Stimulated activated CD4-positive, alpha-beta T cell treated with anti-CD3 and anti-CD28 coated beads, Interleukin-12 subunit alpha, Interleukin-12 subunit beta, amount 100 ng/mL, for 24 hours (primary cell): Measurements from ENCODE around the gene LPIN3.

Source experiments
- DNase-seq, 2 experiments: peaks; one replicate each; pipeline ENCODE4 v3.0.0-alpha.2; 2020; ENCODE audit warnings: low read depth in 2 of 2

LPIN3 gene

GRCh38 chr20:41349943-41350342 lies 9.3 kb downstream of the LPIN3 start:
- DNase-seq: no peak

GRCh38 chr20:41350408-41350962 lies 9.9 kb downstream of the LPIN3 start:
- no peak for DNase-seq

GRCh38 chr20:41352106-41352505 lies 11.5 kb downstream of the LPIN3 start:
- DNase-seq: no peak

- no peak for DNase-seq
Measured at GRCh38 chr20:41352666-41353065, 12.0 kb downstream of the LPIN3 start.

- no peak for DNase-seq
Measured at GRCh38 chr20:41353530-41353929, 12.9 kb downstream of the LPIN3 start.

- no peak for DNase-seq
Measured at GRCh38 chr20:41355192-41355591, 14.6 kb downstream of the LPIN3 start.

GRCh38 chr20:41355598-41356203 lies 15.1 kb downstream of the LPIN3 start:
- no peak for DNase-seq

GRCh38 chr20:41356951-41357350 lies 16.3 kb downstream of the LPIN3 start:
- no peak for DNase-seq

GRCh38 chr20:41357424-41358163 lies 17.0 kb downstream of the LPIN3 start:
- DNase-seq: no peak

GRCh38 chr20:41358230-41358629 lies 17.6 kb downstream of the LPIN3 start:
- no peak for DNase-seq

- DNase-seq: no peak
Measured at GRCh38 chr20:41358717-41359116, 18.1 kb downstream of the LPIN3 start.

- no peak for DNase-seq
Measured at GRCh38 chr20:41359541-41360011, 19.0 kb downstream of the LPIN3 start.

- no peak for DNase-seq
Measured at GRCh38 chr20:41360831-41361756, 20.5 kb downstream of the LPIN3 start.

- no peak for DNase-seq
Measured at GRCh38 chr20:41361757-41362747, 21.4 kb downstream of the LPIN3 start.

- DNase-seq: no peak
Measured at GRCh38 chr20:41362748-41363140, 22.1 kb downstream of the LPIN3 start.

- no peak for DNase-seq
Measured at GRCh38 chr20:41363601-41364000, 23.0 kb downstream of the LPIN3 start.

- DNase-seq: no peak
Measured at GRCh38 chr20:41364236-41364855, 23.7 kb downstream of the LPIN3 start.

GRCh38 chr20:41364967-41365765 lies 24.5 kb downstream of the LPIN3 start:
- DNase-seq: no peak

- no peak for DNase-seq
Measured at GRCh38 chr20:41365777-41366545, 25.3 kb downstream of the LPIN3 start.
